Panc1 (cell line): ENCODE measurements around the gene CCDC39. TPM values are rescaled to one million over a fixed set of nuclear protein-coding genes. Genes with fewer than 3 reads are reported as not detected.

Experiments
- ATAC-seq: fragments of 200-7000 bp; cut with Tn5 transposase; 2 replicates; pipeline ENCODE4 v1.9.1; 2020; ENCODE audit warnings: mild to moderate bottlenecking, moderate library complexity
- BruUV-seq: library from RNA; stranded (reverse); fragments of 400-500 nt; replicated peaks from 2 replicates; lab custom pipeline; 2021; lab: Mats Ljungman, UMichigan
- CTCF ChIA-PET: fragments of 300-600 bp; sonication (Branson Sonifier 250); formaldehyde crosslinking; loops from one replicate; lab custom pipeline; 2022; ENCODE audit warnings: antibody characterized with exemption; lab: Charles Lee
- POLR2A ChIA-PET: fragments of 300-600 bp; sonication (Branson Sonifier 250); formaldehyde crosslinking; loops from one replicate; lab custom pipeline; 2022; ENCODE audit warnings: antibody characterized with exemption; lab: Charles Lee
- DNase-seq: peaks from one replicate; pipeline ENCODE4 v3.0.0-alpha.2; 2010; ENCODE audit warnings: low read depth, low spot score
- H3K27ac ChIP-seq: 2 replicates; pipeline ENCODE4 v1.5.1; 2011; ENCODE audit warnings: mild to moderate bottlenecking, low read length, inconsistent platforms
- H3K27me3 ChIP-seq: fragments of 200-500 bp; sonication (Bioruptor generic); 2 replicates; pipeline ENCODE4 v1.6.0; 2014; ENCODE audit warnings: low read length, inconsistent platforms; ENCODE audit not compliant: control insufficient read depth, insufficient read depth
- H3K36me3 ChIP-seq: fragments of 200-500 bp; sonication (Bioruptor generic); 2 replicates; pipeline ENCODE4 v1.5.1; 2014; ENCODE audit warnings: inconsistent platforms, mild to moderate bottlenecking, low read length, moderate library complexity; ENCODE audit not compliant: control insufficient read depth, insufficient read depth
- H3K4me1 ChIP-seq: 2 replicates; pipeline ENCODE4 v1.5.1; 2011; ENCODE audit warnings: inconsistent platforms, mild to moderate bottlenecking, low read length, moderate library complexity; ENCODE audit not compliant: control insufficient read depth, insufficient read depth
- H3K4me3 ChIP-seq, 2 experiments: 2 replicates each; pipeline ENCODE4 v1.5.1; 2011 to 2012; ENCODE audit warnings: low read depth in 2 of 2, low read length in 2 of 2, mild to moderate bottlenecking in 2 of 2, inconsistent platforms in 1 of 2, moderate library complexity in 1 of 2
- H3K9me3 ChIP-seq: fragments of 200-500 bp; sonication (Bioruptor generic); 2 replicates; pipeline ENCODE4 v1.5.1; 2014; ENCODE audit warnings: low read depth, mild to moderate bottlenecking, inconsistent platforms, low read length, moderate library complexity; ENCODE audit not compliant: control insufficient read depth, insufficient read depth
- POLR2AphosphoS5 ChIP-seq: IDR thresholded peaks from 2 replicates; pipeline ENCODE4 v1.6.1; 2012; ENCODE audit warnings: mild to moderate bottlenecking, low read depth, low read length, moderate library complexity
- SIN3A ChIP-seq: IDR thresholded peaks from 2 replicates; pipeline ENCODE4 v1.6.1; 2012; ENCODE audit warnings: low read depth, mild to moderate bottlenecking, low read length, moderate library complexity, borderline replicate concordance; ENCODE audit not compliant: insufficient read depth
- TCF7L2 ChIP-seq: IDR thresholded peaks from 2 replicates; pipeline ENCODE4 v1.6.1; 2011; ENCODE audit warnings: mild to moderate bottlenecking, low read depth, low read length, inconsistent platforms
- in situ Hi-C: cut with HindIII; loops from 2 replicates; pipeline ENCODE4 v1.10.0; 2016; ENCODE audit warnings: low sequenced_read_pairs, low pct_unique_long_range_greater_than_20kb
- intact Hi-C: fragments of 100-400 bp; cut with micrococcal nuclease; formaldehyde crosslinking; loops from one replicate; pipeline ENCODE4 v1.10.0; 2022; ENCODE audit not compliant: unreplicated experiment
- total RNA-seq: library from RNA; stranded (reverse); gene quantifications from one replicate; pipeline ENCODE4 v1.2.1, GENCODE V29; 2021; ENCODE audit not compliant: unreplicated experiment
- TF ChIP-seq, protein P1 (sequence below): fragments of 450-650 bp; IDR thresholded peaks from 2 replicates; pipeline ENCODE4 v1.5.1; 2017; ENCODE audit warnings: mild to moderate bottlenecking
- TF ChIP-seq, protein P2 (sequence below), 2 experiments: IDR thresholded peaks; 2 replicates each; pipeline ENCODE4 v1.6.1; 2011 to 2012; ENCODE audit warnings: low read depth in 2 of 2, control low read depth in 1 of 2, low read length in 1 of 2, mild to moderate bottlenecking in 1 of 2, moderate library complexity in 1 of 2; ENCODE audit not compliant: insufficient read depth in 1 of 2

The CCDC39 gene
- total RNA-seq, 1 experiment from 2014 or later = not detected

DNA sequence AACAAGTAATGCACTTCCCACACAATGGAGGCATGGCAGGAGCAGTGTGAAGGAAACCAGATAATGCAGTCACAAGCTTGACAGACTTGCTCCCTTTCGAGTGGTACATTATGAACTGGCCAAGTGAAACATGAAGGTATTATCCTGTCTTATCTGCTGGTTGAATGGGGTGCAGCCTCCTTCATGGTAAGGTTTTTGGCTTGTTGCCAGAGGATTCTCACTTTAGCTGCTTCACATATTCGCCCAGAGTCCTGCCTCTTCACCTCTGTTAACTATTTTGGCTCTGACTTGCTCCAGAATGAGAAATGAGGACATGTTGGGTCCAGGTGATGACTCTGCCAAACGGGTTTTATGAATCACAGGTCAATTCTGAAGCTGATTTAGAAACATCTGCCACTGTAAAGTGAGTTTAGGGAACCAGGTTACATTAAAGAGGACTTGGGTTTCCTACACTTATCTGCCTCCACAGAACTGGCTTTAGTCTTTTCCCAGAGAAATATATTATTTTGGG, 19.5 kb upstream of the CCDC39 start:
- DNase-seq (no peak), ATAC-seq (no peak)
- 0 out of 2 replicates have a peak, but pooled peaks cover 2% of the 10 kb centered on the region for H3K27me3 ChIP-seq
- H3K4me3 ChIP-seq = no peak overlapping the region
- ChIA-PET CTCF (no interaction called here), POLR2A (no interaction called here)
- intact Hi-C loops = no loop called here
- H3K27ac ChIP-seq = no peak overlapping the region
- no peaks in the 10 kb centered on the region for H3K9me3 ChIP-seq
- in situ Hi-C loops = no loop called here
- H3K36me3 ChIP-seq = no peaks in the 10 kb centered on the region
- BruUV-seq = no TSS peak
- no peak for TF ChIP-seq POLR2AphosphoS5
- TF ChIP-seq TCF7L2 = no peak
- TF ChIP-seq, protein P1, sequence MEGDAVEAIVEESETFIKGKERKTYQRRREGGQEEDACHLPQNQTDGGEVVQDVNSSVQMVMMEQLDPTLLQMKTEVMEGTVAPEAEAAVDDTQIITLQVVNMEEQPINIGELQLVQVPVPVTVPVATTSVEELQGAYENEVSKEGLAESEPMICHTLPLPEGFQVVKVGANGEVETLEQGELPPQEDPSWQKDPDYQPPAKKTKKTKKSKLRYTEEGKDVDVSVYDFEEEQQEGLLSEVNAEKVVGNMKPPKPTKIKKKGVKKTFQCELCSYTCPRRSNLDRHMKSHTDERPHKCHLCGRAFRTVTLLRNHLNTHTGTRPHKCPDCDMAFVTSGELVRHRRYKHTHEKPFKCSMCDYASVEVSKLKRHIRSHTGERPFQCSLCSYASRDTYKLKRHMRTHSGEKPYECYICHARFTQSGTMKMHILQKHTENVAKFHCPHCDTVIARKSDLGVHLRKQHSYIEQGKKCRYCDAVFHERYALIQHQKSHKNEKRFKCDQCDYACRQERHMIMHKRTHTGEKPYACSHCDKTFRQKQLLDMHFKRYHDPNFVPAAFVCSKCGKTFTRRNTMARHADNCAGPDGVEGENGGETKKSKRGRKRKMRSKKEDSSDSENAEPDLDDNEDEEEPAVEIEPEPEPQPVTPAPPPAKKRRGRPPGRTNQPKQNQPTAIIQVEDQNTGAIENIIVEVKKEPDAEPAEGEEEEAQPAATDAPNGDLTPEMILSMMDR = no peak
- TF ChIP-seq, protein P2, sequence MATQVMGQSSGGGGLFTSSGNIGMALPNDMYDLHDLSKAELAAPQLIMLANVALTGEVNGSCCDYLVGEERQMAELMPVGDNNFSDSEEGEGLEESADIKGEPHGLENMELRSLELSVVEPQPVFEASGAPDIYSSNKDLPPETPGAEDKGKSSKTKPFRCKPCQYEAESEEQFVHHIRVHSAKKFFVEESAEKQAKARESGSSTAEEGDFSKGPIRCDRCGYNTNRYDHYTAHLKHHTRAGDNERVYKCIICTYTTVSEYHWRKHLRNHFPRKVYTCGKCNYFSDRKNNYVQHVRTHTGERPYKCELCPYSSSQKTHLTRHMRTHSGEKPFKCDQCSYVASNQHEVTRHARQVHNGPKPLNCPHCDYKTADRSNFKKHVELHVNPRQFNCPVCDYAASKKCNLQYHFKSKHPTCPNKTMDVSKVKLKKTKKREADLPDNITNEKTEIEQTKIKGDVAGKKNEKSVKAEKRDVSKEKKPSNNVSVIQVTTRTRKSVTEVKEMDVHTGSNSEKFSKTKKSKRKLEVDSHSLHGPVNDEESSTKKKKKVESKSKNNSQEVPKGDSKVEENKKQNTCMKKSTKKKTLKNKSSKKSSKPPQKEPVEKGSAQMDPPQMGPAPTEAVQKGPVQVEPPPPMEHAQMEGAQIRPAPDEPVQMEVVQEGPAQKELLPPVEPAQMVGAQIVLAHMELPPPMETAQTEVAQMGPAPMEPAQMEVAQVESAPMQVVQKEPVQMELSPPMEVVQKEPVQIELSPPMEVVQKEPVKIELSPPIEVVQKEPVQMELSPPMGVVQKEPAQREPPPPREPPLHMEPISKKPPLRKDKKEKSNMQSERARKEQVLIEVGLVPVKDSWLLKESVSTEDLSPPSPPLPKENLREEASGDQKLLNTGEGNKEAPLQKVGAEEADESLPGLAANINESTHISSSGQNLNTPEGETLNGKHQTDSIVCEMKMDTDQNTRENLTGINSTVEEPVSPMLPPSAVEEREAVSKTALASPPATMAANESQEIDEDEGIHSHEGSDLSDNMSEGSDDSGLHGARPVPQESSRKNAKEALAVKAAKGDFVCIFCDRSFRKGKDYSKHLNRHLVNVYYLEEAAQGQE (IDR thresholded peaks at IDR 0.05; ENCODE audit: insufficient read depth in 1 of 2, low read depth in 2 of 2, low read length in 1 of 2) = no peak
- no peak for TF ChIP-seq SIN3A
- no peaks in the 10 kb centered on the region for H3K4me1 ChIP-seq

GRCh38 chr3:180694321-180694720, 15.0 kb upstream of the CCDC39 start:
- Histone ChIP-seq H3K36me3 (no peaks in the 10 kb centered on the region), H3K27me3 (no peaks in the 10 kb centered on the region), H3K9me3 (no peaks in the 10 kb centered on the region), H3K27ac (no peak overlapping the region), H3K4me3 (no peak overlapping the region), H3K4me1 (no peaks in the 10 kb centered on the region)
- TF ChIP-seq, protein P1 = no peak
- no peak for TF ChIP-seq POLR2AphosphoS5
- TF ChIP-seq, protein P2 (IDR thresholded peaks at IDR 0.05; ENCODE audit: insufficient read depth in 1 of 2, low read depth in 2 of 2, low read length in 1 of 2) = no peak
- TF ChIP-seq SIN3A = no peak
- no peak for TF ChIP-seq TCF7L2
- ChIA-PET POLR2A (interaction anchor here (0.6 kb wide), 1 partner anchor 915 kb away, joined by 4 read pairs; no protein-coding TSS in a partner anchor), CTCF (no interaction called here)
- no peak for ATAC-seq
- no TSS peak for BruUV-seq
- in situ Hi-C loops = no loop called here
- no peak for DNase-seq
- intact Hi-C loops = no loop called here
